NOMO-1 (cell line): Measurements from ENCODE around the gene UBA3.
A peak's percentile ranks its signal among the peaks of the same experiment; 100 is the strongest.

ENCODE experiments used
- DNase-seq, 2 experiments: peaks; one replicate each; lab custom pipeline; 2025; ENCODE audit not compliant: unreplicated experiment in 2 of 2; lab: John Stamatoyannopoulos, UW

Gene UBA3

GRCh38 chr3:69102384-69102783 lies 22.2 kb upstream of the UBA3 start:
- no peak for DNase-seq

GRCh38 chr3:69099576-69099975 lies 19.4 kb upstream of the UBA3 start:
- DNase-seq, result no peak

- DNase-seq, result no peak
These were observed 17.4 kb upstream of the UBA3 start for GRCh38 chr3:69097407-69098086.

GRCh38 chr3:69096299-69096698 lies 16.1 kb upstream of the UBA3 start:
- DNase-seq, result no peak

- DNase-seq, result no peak
These were observed 15.5 kb upstream of the UBA3 start for GRCh38 chr3:69095636-69096035.

- DNase-seq, result peak; percentile 78 to 89
These were observed 14.5 kb upstream of the UBA3 start for GRCh38 chr3:69094467-69095205.

GRCh38 chr3:69092030-69092516 lies 11.9 kb upstream of the UBA3 start:
- peak; percentile 57 to 86 for DNase-seq

- DNase-seq, result no peak
These were observed 11.3 kb upstream of the UBA3 start for GRCh38 chr3:69091389-69092029.

GRCh38 chr3:69090021-69090420 lies 9.9 kb upstream of the UBA3 start:
- DNase-seq, result no peak

- no peak for DNase-seq
These were observed 7.9 kb upstream of the UBA3 start for GRCh38 chr3:69088063-69088462.

GRCh38 chr3:69087030-69087791 lies 7.0 kb upstream of the UBA3 start:
- DNase-seq, result no peak

- DNase-seq, result peak; percentile 18 to 49
These were observed 5.9 kb upstream of the UBA3 start for GRCh38 chr3:69085833-69086722.

- peak in 1 of 2 experiments; percentile 12 for DNase-seq
These were observed 5.1 kb upstream of the UBA3 start for GRCh38 chr3:69085168-69085832.

- DNase-seq, result peak; percentile 98
These were observed 4.4 kb upstream of the UBA3 start, which contains the start of gene ARL6IP5 for GRCh38 chr3:69084326-69085167. Gene ARL6IP5, plus strand, starts transcription at chr3:69084937. Its CDS starts 111 bp downstream, at chr3:69085048.

- peak; percentile 69 to 80 for DNase-seq
These were observed 2.6 kb upstream of the UBA3 start for GRCh38 chr3:69082805-69083204.

- DNase-seq, result no peak
These were observed 2.2 kb upstream of the UBA3 start for GRCh38 chr3:69082361-69082760.

- DNase-seq, result no peak
These were observed 1.6 kb upstream of the UBA3 start for GRCh38 chr3:69081583-69082262.
